Neural cell (in vitro differentiated cells): ENCODE data around the gene HOXA3.

Source experiments
- EP300 ChIP-seq: fragments of 450-650 bp; conservative IDR thresholded peaks from 2 replicates; pipeline ENCODE4 v1.6.1; 2014; ENCODE audit warnings: antibody characterized with exemption, mild to moderate bottlenecking, moderate library complexity; ENCODE audit not compliant: poor library complexity, severe bottlenecking
- MXI1 ChIP-seq: fragments of 450-650 bp; conservative IDR thresholded peaks from 2 replicates; pipeline ENCODE4 v1.6.1; 2014; ENCODE audit warnings: antibody characterized with exemption, mild to moderate bottlenecking; ENCODE audit not compliant: poor library complexity, severe bottlenecking
- POLR2AphosphoS5 ChIP-seq: IDR thresholded peaks from 2 replicates; pipeline ENCODE4 v1.6.1; 2012
- RAD21 ChIP-seq: fragments of 450-650 bp; conservative IDR thresholded peaks from 2 replicates; pipeline ENCODE4 v1.6.1; 2014; ENCODE audit warnings: antibody characterized with exemption, mild to moderate bottlenecking, moderate library complexity
- TAF1 ChIP-seq: IDR thresholded peaks from 2 replicates; pipeline ENCODE4 v1.6.1; 2012; ENCODE audit warnings: low read depth
- TF ChIP-seq, protein P1 (sequence below): fragments of 450-650 bp; IDR thresholded peaks from 2 replicates; pipeline ENCODE4 v1.5.1; 2014; ENCODE audit warnings: antibody characterized with exemption, mild to moderate bottlenecking, moderate library complexity; ENCODE audit not compliant: poor library complexity, severe bottlenecking

- TF ChIP-seq POLR2AphosphoS5 = no peak
- TF ChIP-seq, protein P1, sequence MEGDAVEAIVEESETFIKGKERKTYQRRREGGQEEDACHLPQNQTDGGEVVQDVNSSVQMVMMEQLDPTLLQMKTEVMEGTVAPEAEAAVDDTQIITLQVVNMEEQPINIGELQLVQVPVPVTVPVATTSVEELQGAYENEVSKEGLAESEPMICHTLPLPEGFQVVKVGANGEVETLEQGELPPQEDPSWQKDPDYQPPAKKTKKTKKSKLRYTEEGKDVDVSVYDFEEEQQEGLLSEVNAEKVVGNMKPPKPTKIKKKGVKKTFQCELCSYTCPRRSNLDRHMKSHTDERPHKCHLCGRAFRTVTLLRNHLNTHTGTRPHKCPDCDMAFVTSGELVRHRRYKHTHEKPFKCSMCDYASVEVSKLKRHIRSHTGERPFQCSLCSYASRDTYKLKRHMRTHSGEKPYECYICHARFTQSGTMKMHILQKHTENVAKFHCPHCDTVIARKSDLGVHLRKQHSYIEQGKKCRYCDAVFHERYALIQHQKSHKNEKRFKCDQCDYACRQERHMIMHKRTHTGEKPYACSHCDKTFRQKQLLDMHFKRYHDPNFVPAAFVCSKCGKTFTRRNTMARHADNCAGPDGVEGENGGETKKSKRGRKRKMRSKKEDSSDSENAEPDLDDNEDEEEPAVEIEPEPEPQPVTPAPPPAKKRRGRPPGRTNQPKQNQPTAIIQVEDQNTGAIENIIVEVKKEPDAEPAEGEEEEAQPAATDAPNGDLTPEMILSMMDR = no peak
- no peak for TF ChIP-seq MXI1
- no peak for TF ChIP-seq RAD21
- no peak for TF ChIP-seq EP300
- no peak for TF ChIP-seq TAF1
Observed at GRCh38 chr7:27163288-27164044, 11.1 kb upstream of the HOXA3 start.
